ENCODE results near the gene TRMT44. TPM values are rescaled to one million over a fixed set of nuclear protein-coding genes. Genes with fewer than 3 reads are reported as not detected.

The TRMT44 gene
- total RNA-seq, 4 donors from 2014 or later: 36.4 to 56.4 (median 43.9) TPM

DNA sequence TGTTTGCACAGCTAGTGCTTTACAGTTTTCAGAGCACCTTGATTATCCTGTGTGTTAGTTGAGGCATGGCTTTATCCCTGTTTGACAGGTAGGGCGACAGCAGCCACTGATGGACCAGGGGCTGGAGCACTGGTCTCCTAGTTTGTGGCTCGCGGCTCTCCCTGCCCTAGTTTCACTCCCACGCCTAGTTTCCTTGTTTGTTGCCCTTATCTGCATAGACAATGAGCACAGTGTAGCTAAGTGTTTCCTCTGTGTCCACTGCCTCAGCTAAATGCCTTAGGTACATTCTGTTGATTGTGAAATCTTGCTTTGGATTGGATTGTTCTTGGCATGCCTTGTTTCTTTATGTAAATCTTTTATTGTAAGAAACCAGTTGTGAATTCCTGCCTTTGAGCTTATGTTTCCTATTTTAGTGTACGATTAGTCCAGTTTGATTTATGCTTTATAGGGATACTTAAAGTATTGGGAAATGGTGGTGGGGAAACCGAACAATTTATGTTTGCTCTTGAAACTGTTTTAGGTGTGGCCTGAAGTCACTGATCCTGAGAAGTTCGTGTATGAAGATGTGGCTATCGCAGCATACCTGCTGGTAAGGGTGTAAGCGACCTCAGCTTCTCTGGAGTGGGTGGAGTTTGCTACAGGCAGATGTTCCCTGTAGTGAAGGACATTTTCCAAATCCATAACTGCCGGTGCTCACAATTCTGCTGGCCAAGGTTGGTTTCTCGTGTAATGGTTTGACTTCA lies 11.0 kb downstream of the TRMT44 start:
- intact Hi-C loops (cut with DNase I): no loop called here
- Histone ChIP-seq H3K27me3 (no peaks in the 10 kb centered on the region), H3K4me1 (no peaks in the 10 kb centered on the region), H3K27ac (no peak overlapping the region), H3K9me3 (no peaks in the 10 kb centered on the region), H3K36me3 (peaks cover 17 to 52% of the 10 kb centered on the region in 2 donors), H3K4me3 (replicated peaks in 1 of 3) (no peak overlapping the region)
- TF ChIP-seq, protein P1, sequence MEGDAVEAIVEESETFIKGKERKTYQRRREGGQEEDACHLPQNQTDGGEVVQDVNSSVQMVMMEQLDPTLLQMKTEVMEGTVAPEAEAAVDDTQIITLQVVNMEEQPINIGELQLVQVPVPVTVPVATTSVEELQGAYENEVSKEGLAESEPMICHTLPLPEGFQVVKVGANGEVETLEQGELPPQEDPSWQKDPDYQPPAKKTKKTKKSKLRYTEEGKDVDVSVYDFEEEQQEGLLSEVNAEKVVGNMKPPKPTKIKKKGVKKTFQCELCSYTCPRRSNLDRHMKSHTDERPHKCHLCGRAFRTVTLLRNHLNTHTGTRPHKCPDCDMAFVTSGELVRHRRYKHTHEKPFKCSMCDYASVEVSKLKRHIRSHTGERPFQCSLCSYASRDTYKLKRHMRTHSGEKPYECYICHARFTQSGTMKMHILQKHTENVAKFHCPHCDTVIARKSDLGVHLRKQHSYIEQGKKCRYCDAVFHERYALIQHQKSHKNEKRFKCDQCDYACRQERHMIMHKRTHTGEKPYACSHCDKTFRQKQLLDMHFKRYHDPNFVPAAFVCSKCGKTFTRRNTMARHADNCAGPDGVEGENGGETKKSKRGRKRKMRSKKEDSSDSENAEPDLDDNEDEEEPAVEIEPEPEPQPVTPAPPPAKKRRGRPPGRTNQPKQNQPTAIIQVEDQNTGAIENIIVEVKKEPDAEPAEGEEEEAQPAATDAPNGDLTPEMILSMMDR (IDR thresholded peaks at IDR 0.05): no peak
- no peak for TF ChIP-seq POLR2A (IDR thresholded peaks at IDR 0.05)
- no peak for DNase-seq
- 91% methylated on average over 11 of the region's 11 CpGs for WGBS, 2 donors

DNA sequence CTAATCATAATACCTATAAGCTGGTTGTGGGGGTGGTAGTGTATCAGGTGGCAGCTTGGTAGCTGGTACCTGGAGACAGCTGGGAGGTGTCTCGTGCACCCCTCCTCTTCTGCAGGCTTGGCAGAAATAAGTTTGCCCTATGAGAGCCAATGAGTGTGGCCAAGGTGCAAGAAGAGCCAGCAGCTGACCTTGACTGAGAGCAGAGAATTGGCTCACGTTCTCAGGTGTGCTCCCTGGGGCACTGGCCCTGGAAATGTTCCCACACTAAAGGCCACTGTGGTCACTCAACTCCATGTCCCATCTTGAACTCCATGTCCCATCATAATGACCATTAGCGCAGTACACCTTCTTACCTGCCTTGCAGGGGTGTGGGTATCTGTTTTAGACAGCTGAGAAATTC lies 13.4 kb downstream of the TRMT44 start:
- H3K4me1 ChIP-seq: no peaks in the 10 kb centered on the region
- H3K9me3 ChIP-seq: no peaks in the 10 kb centered on the region
- TF ChIP-seq, protein P1 (IDR thresholded peaks at IDR 0.05): no peak
- no peak for TF ChIP-seq POLR2A (IDR thresholded peaks at IDR 0.05)
- no peak overlapping the region for H3K4me3 ChIP-seq (replicated peaks in 1 of 3)
- no peak overlapping the region for H3K27ac ChIP-seq
- no peaks in the 10 kb centered on the region for H3K27me3 ChIP-seq
- DNase-seq: no peak
- WGBS, 2 donors: 66 to 82% methylated on average over 3 of the region's 3 CpGs
- H3K36me3 ChIP-seq: peaks cover 17 to 48% of the 10 kb centered on the region in 2 donors
- intact Hi-C loops (cut with DNase I): no loop called here

DNA sequence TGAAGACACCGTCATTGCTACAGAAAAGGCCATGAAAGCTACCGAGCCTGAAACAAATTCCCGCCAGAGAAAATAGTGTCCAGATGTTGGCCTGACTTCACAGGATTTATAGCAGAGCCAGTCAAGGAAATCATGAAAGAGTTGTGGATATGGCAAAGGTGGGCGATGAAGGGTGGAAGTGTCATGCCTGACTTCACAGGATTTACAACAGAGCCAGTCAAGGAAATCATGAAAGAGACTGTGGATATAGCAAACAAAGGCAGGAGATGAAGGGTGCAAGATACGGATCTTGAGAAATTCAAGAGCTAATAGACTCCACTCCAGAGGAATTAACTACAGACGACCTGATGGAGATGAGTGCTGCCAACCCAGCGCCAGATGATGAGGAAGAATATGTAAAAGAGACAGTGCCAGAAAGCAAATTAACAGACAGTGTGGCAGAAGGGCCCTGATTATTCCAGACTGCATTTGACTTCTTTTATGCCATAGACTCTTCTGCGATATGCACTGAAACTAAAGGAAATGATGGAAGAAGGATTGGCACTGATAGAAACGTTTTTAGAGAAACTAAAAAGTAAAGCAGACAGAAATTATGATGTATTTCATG lies 17.2 kb downstream of the TRMT44 start:
- H3K36me3 ChIP-seq: peaks cover 10 to 31% of the 10 kb centered on the region in 2 donors
- no peak overlapping the region for H3K4me3 ChIP-seq (replicated peaks in 1 of 3)
- intact Hi-C loops (cut with DNase I): no loop called here
- no peaks in the 10 kb centered on the region for H3K27me3 ChIP-seq
- DNase-seq: no peak
- H3K4me1 ChIP-seq: peaks cover 14 to 24% of the 10 kb centered on the region in 2 donors
- no peak for TF ChIP-seq POLR2A (IDR thresholded peaks at IDR 0.05)
- TF ChIP-seq, protein P1 (IDR thresholded peaks at IDR 0.05): no peak
- H3K27ac ChIP-seq: no peak overlapping the region
- H3K9me3 ChIP-seq: no peaks in the 10 kb centered on the region
- WGBS, 2 donors: 59 to 68% methylated on average over 9 of the region's 9 CpGs

DNA sequence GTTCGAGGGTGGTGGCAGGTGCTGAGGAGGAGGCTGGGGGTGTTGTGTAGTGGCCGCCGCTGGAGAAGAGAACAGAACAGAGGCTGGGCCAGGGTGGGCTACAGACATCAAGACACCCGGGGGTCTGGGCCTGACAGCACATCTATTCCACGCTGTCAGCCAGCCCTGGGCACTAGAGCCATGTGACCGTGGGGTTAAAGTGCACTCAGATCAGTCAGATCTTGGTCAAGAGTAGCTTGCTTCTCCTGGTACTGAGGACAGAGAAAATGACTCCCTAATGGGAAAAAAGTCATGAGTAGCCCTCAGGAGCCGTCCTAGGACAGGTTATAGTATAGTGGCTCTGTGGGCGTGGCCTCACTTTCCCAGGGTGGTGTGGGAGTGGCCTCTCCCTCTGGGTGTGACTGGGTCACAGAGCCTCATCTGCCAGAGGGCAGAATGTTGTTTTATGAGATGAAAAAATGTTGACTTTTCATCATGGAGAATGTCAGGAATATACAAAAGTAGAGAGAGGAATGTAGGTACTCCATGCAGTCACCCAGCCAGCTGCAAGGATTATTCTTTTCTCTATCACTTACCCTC lies 19.4 kb downstream of the TRMT44 start:
- no peak for TF ChIP-seq POLR2A (IDR thresholded peaks at IDR 0.05)
- TF ChIP-seq, protein P1 (IDR thresholded peaks at IDR 0.05): no peak
- Histone ChIP-seq H3K4me3 (replicated peaks in 1 of 3) (no peak overlapping the region), H3K27me3 (no peaks in the 10 kb centered on the region), H3K36me3 (peaks cover 3 to 11% of the 10 kb centered on the region in 2 donors), H3K4me1 (peaks cover 14 to 24% of the 10 kb centered on the region in 2 donors), H3K9me3 (no peaks in the 10 kb centered on the region), H3K27ac (peak overlapping the region; percentile 82 to 93 (median 85))
- WGBS, 2 donors: 86 to 94% methylated on average over 8 of the region's 8 CpGs
- DNase-seq: peak; percentile 29 to 52
- intact Hi-C loops (cut with DNase I): no loop called here

DNA sequence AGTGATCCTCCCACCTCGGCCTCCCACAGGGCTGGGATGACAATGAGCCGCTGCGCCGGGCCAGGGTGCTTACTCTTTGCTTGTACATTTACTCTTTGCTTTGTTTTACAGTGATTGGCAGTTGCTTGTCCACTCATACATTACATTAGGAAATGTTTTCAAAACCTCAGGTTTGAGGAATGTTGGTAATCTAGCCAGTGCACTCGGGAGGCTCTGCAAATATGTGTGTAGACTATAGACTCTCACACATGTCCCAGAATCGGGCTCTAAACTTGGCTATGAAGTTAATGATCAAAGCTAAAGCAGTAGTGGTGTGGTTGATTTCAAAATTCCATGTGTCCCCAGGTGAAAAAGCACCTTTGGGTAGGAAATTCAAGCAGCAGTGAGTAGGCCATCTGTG lies 20.5 kb downstream of the TRMT44 start:
- no peaks in the 10 kb centered on the region for H3K27me3 ChIP-seq
- H3K4me3 ChIP-seq (replicated peaks in 1 of 3): no peak overlapping the region
- no peaks in the 10 kb centered on the region for H3K9me3 ChIP-seq
- H3K36me3 ChIP-seq: peaks cover 8 to 9% of the 10 kb centered on the region in 2 donors
- no peak for DNase-seq
- WGBS, 2 donors: 88 to 92% methylated on average over 6 of the region's 6 CpGs
- TF ChIP-seq POLR2A (IDR thresholded peaks at IDR 0.05): no peak
- TF ChIP-seq, protein P1 (IDR thresholded peaks at IDR 0.05): no peak
- H3K27ac ChIP-seq: peak overlapping the region; percentile 82 to 93 (median 85)
- peaks cover 14 to 24% of the 10 kb centered on the region in 2 donors for H3K4me1 ChIP-seq
- intact Hi-C loops (cut with DNase I): no loop called here

Data from thyroid gland (tissue), 4 donors.